Lung (tissue), 12 donors: Measurements from ENCODE around the gene FBXO40. TPM values are rescaled to one million over a fixed set of nuclear protein-coding genes. Genes with fewer than 3 reads are reported as not detected.
A peak's percentile ranks its signal among the peaks of the same experiment; 100 is the strongest.

Experiments used
- ATAC-seq: fragments of 200-7000 bp; cut with Tn5 transposase; one replicate; pipeline ENCODE4 v1.9.1; 2020; ENCODE audit warnings: moderate number of reproducible peaks; ENCODE audit not compliant: insufficient read depth, low FRiP score
- DNase-seq, 3 donors: peaks; one replicate each; pipeline ENCODE4 v3.0.0-alpha.2; 2013 to 2017
- H3K27ac ChIP-seq, 2 donors: one replicate each; pipeline ENCODE4 v1.5.1; 2013; ENCODE audit warnings: mild to moderate bottlenecking in 2 of 2, moderate library complexity in 2 of 2, control low read depth in 1 of 2, inconsistent platforms in 1 of 2, low read depth in 1 of 2, low read length in 1 of 2
- H3K27me3 ChIP-seq, 3 donors: one replicate each; pipeline ENCODE4 v1.5.1; 2013; ENCODE audit warnings: low read length in 2 of 3; ENCODE audit not compliant: control insufficient read depth in 3 of 3, insufficient read depth in 3 of 3
- H3K36me3 ChIP-seq, 4 donors: one replicate each; pipeline ENCODE4 v1.5.1; 2013; ENCODE audit warnings: low read length in 4 of 4, mild to moderate bottlenecking in 1 of 4, moderate library complexity in 1 of 4; ENCODE audit not compliant: control insufficient read depth in 4 of 4, insufficient read depth in 4 of 4
- H3K4me1 ChIP-seq, 5 donors: one replicate each; pipeline ENCODE4 v1.5.1; 2013; ENCODE audit warnings: low read length in 5 of 5, mild to moderate bottlenecking in 2 of 5, moderate library complexity in 1 of 5; ENCODE audit not compliant: control insufficient read depth in 5 of 5, insufficient read depth in 5 of 5
- H3K4me3 ChIP-seq: one replicate; pipeline ENCODE4 v1.5.1; 2013; ENCODE audit warnings: mild to moderate bottlenecking, control low read depth, moderate library complexity
- H3K9ac ChIP-seq, 2 donors: one replicate each; pipeline ENCODE4 v1.5.1; 2013; ENCODE audit warnings: low read length in 2 of 2, control low read depth in 1 of 2; ENCODE audit not compliant: insufficient read depth in 1 of 2
- H3K9me3 ChIP-seq, 4 donors: one replicate each; pipeline ENCODE4 v1.5.1; 2013; ENCODE audit warnings: low read length in 3 of 4, mild to moderate bottlenecking in 1 of 4, moderate library complexity in 1 of 4; ENCODE audit not compliant: control insufficient read depth in 4 of 4, insufficient read depth in 3 of 4
- WGBS, 2 donors: extraction: QIAGEN DNeasy Blood & Tissue Kit; methylation state at CpG; one replicate each; pipeline ENCODE4 v1.1.7; 2013; 5-methylcytosine and 5-hydroxymethylcytosine counted together
- polyA plus RNA-seq, 2 donors: library from polyadenylated mRNA; stranded (reverse); fragments of 200-250 nt; gene quantifications; one replicate each; pipeline ENCODE4 v1.2.1, GENCODE V29; 2013
- total RNA-seq, 2 donors: library from RNA; depleted of rRNA in 1 of 2; stranded (reverse); fragments of >200 nt in 1 of 2; gene quantifications; one replicate each; pipeline ENCODE4 v1.2.1, GENCODE V29; 2014 to 2021
- TF ChIP-seq, protein P1 (sequence below): IDR thresholded peaks from 2 replicates; pipeline ENCODE4 v1.5.1; 2012; ENCODE audit warnings: mild to moderate bottlenecking; ENCODE audit errors: control extremely low read depth, extremely low read depth
- donor health status: control.
- donor health status: control.
- donor health status: Bipolar disorder and iron deficiency.
- donor health status: healthy.
- donor health status: DM: yes; HTN: yes; CAD: no.

Gene FBXO40
- total and polyA plus RNA-seq, 4 donors, result 0.03 to 0.06 TPM; not detected in 2

DNA sequence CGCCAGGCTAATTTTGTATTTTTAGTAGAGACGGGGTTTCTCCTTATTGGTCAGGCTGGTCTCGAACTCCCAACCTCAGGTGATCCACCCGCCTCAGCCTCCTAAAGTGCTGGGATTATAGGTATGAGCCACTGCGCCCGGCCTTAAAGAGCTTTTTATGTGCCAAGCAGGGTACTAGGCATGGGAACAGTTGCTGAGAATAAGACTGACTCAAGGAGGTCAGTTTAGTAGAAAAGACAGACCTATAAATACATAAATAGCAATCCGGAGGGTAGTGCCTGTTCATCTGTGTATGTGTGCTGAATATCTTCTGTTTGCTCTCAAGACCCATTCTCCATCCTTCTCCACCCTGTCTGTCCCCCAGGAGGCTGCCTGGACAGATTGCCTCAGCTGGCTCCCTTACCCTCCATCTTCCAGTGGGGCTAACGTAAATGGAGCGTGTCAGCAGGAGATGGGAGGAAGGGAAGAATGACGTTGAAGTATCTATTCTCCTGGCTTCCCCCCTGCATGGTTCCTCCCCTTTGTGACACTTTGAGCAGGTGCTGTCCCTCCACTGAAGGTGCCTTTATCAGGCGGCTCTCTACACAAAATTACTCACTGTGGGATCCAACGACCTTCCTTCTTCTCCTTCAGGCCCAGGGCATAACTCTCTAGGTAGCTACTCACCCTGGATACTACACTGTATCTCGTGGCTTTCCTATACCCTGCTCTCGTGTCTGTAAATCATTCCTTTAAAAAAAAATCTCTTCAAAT, 31.1 kb downstream of the FBXO40 start:
- peaks cover 0 to 2% (median 0%) of the 10 kb centered on the region in 5 donors for H3K4me1 ChIP-seq
- TF ChIP-seq, protein P1, sequence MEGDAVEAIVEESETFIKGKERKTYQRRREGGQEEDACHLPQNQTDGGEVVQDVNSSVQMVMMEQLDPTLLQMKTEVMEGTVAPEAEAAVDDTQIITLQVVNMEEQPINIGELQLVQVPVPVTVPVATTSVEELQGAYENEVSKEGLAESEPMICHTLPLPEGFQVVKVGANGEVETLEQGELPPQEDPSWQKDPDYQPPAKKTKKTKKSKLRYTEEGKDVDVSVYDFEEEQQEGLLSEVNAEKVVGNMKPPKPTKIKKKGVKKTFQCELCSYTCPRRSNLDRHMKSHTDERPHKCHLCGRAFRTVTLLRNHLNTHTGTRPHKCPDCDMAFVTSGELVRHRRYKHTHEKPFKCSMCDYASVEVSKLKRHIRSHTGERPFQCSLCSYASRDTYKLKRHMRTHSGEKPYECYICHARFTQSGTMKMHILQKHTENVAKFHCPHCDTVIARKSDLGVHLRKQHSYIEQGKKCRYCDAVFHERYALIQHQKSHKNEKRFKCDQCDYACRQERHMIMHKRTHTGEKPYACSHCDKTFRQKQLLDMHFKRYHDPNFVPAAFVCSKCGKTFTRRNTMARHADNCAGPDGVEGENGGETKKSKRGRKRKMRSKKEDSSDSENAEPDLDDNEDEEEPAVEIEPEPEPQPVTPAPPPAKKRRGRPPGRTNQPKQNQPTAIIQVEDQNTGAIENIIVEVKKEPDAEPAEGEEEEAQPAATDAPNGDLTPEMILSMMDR, result no peak
- ATAC-seq, result no peak
- whole genome bisulfite sequencing, 2 donors, result 77 to 79% methylated on average over 14 of the region's 14 CpGs
- no peak overlapping the region for H3K4me3 ChIP-seq
- no peaks in the 10 kb centered on the region for H3K27me3 ChIP-seq
- peak overlapping the region in 1 of 2 donors; percentile 34 for H3K27ac ChIP-seq
- no peak for DNase-seq
- no peaks in the 10 kb centered on the region for H3K36me3 ChIP-seq
- H3K9ac ChIP-seq, result no peak overlapping the region
- peaks cover 0 to 2% (median 0%) of the 10 kb centered on the region in 4 donors for H3K9me3 ChIP-seq

DNA sequence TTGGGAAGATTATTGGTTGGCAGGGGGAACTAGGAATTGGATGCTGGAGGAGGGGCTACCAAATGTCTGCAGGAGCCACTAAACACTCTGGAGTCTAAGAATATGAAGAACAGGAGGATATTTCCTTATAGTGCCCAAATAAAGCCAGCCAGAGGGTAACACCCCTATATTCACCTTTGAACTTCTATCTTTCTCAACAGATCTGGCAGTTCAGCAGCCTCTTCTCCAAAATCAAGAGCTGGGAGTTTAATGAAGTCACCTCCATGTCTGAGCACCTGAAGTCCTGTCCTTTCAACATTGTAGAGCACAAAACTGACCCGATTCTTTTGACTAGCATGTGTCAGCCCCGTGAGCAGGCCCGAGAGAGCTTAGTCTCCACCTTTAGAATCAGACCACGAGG, 33.3 kb downstream of the FBXO40 start:
- Histone ChIP-seq H3K9ac (no peak overlapping the region), H3K27ac (no peak overlapping the region), H3K9me3 (peaks cover 0 to 2% (median 0%) of the 10 kb centered on the region in 4 donors), H3K4me1 (peaks cover 0 to 2% (median 0%) of the 10 kb centered on the region in 5 donors), H3K27me3 (no peaks in the 10 kb centered on the region), H3K4me3 (no peak overlapping the region), H3K36me3 (no peaks in the 10 kb centered on the region)
- DNase-seq, result no peak
- ATAC-seq, result no peak
- TF ChIP-seq, protein P1, result no peak
- WGBS, 2 donors, result 96 to 99% methylated on average over 4 of the region's 4 CpGs

DNA sequence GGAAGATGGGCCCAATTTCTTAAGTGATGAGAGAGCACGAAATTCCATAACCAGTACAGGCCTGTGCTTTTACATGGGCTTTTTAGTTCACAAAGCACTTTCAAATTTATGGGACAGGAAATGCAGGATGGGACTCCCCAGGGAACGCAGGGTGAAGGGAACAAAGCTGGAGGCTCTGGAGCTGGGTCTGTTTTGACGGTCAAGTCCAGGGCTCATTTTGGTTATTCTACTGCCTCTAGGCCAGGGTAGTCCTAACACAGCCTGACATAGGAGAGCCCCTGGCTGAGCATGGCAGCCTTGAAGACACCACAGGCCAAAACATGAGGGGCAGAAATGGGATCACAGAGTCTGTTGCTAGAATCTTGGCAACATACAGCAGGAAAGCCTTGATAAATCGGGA, 34.0 kb downstream of the FBXO40 start:
- H3K36me3 ChIP-seq, result no peaks in the 10 kb centered on the region
- ATAC-seq, result no peak

More for the DNA sequence above, 34.0 kb downstream of the FBXO40 start:
- Histone ChIP-seq H3K9ac (no peak overlapping the region), H3K4me3 (no peak overlapping the region), H3K27ac (no peak overlapping the region), H3K4me1 (peaks cover 0 to 2% (median 0%) of the 10 kb centered on the region in 5 donors), H3K27me3 (no peaks in the 10 kb centered on the region), H3K9me3 (peaks cover 0 to under 1% (median 0%) of the 10 kb centered on the region in 4 donors)
- WGBS, 2 donors, result 88 to 93% methylated on average over 4 of the region's 4 CpGs
- TF ChIP-seq, protein P1, result no peak
- DNase-seq, result no peak
